HCT116 (cell line): ENCODE results near the gene ARSI.

ENCODE experiments used
- CBX3 ChIP-seq: IDR thresholded peaks from 2 replicates; pipeline ENCODE4 v1.6.1; 2012; ENCODE audit warnings: low read depth
- EZH2 ChIP-seq: fragments of 200-600 bp; sonication (generic); IDR thresholded peaks from 2 replicates; pipeline ENCODE4 v1.6.1; 2017; ENCODE audit warnings: antibody characterized with exemption, mixed run types
- FOSL1 ChIP-seq: IDR thresholded peaks from 2 replicates; pipeline ENCODE4 v1.6.1; 2012; ENCODE audit warnings: low read depth
- TF ChIP-seq, protein P1 (sequence below), 3 experiments: fragments of 200-600 bp in 1 of 3; sonication (generic) in 1 of 3; IDR thresholded peaks in 2 of 3; conservative IDR thresholded peaks in 1 of 3; 2 replicates each; pipeline ENCODE4 v1.5.1; 2012 to 2017; ENCODE audit warnings: low read depth in 2 of 3, low read length in 2 of 3, antibody characterized with exemption in 1 of 3, borderline replicate concordance in 1 of 3, control low read depth in 1 of 3, mild to moderate bottlenecking in 1 of 3, mixed read lengths in 1 of 3, mixed run types in 1 of 3, moderate library complexity in 1 of 3; ENCODE audit not compliant: insufficient read depth in 1 of 3
- TF ChIP-seq, protein P2 (sequence below): IDR thresholded peaks from 2 replicates; pipeline ENCODE4 v1.6.1; 2012

DNA sequence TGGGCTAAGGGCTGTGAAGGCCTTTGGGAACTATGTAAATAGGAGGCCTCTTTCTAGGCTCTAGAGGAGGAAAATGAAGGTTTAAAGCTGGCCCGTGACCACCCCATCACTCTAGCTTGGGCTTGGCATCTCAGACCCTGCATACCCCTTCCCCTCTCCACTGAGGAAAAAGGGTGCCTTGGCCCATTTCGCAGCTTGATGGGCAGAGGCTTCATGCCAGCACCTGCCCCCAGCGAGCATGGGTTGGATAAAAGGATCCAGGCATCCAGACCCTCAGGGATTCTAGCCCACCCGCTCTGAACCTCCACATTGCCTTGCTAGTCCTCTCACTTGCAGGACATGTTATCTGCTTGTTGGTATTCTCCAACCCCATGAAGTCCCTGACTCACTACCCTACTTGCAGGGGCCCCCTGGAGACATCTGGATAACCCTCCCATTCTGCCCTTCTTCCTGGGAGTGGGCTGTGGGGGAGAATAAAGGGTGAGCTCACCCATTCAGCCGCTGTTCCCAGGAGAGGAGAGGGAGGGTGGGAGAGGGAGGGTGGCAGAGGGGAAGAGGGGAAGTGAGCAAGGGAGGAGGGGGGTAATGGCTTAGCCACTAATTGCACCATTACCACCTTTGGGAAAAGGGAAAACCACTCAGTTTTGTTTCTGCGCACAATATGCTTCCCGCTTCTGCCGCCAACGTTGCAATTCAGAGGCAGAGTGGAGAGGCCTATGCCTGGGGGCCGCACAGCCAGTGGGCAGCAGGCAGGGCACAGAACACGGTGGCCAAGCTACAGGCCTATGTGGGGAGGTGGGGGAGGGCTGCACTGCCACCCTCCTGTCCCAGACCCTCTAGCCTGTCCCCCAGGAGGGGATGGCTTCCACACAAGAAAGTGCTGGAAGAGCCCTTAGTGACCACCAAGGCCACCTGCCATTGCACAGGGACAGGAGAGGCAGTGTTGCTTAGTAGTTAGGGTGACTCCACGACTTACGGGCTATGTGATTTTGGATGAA is 11.0 kb downstream of the ARSI start:
- TF ChIP-seq FOSL1: no peak
- TF ChIP-seq, protein P1, sequence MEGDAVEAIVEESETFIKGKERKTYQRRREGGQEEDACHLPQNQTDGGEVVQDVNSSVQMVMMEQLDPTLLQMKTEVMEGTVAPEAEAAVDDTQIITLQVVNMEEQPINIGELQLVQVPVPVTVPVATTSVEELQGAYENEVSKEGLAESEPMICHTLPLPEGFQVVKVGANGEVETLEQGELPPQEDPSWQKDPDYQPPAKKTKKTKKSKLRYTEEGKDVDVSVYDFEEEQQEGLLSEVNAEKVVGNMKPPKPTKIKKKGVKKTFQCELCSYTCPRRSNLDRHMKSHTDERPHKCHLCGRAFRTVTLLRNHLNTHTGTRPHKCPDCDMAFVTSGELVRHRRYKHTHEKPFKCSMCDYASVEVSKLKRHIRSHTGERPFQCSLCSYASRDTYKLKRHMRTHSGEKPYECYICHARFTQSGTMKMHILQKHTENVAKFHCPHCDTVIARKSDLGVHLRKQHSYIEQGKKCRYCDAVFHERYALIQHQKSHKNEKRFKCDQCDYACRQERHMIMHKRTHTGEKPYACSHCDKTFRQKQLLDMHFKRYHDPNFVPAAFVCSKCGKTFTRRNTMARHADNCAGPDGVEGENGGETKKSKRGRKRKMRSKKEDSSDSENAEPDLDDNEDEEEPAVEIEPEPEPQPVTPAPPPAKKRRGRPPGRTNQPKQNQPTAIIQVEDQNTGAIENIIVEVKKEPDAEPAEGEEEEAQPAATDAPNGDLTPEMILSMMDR (IDR thresholded peaks at IDR 0.05 in 2 of 3, conservative IDR thresholded peaks at IDR 0.05 in 1 of 3; ENCODE audit: borderline replicate concordance in 1 of 3, insufficient read depth in 1 of 3, low read depth in 2 of 3, low read length in 2 of 3): no peak
- no peak for TF ChIP-seq CBX3
- TF ChIP-seq EZH2: no peak
- TF ChIP-seq, protein P2, sequence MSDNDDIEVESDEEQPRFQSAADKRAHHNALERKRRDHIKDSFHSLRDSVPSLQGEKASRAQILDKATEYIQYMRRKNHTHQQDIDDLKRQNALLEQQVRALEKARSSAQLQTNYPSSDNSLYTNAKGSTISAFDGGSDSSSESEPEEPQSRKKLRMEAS: no peak
